GM18508 (cell line): Measurements from ENCODE around the gene SCN2A.
A peak's percentile ranks its signal among the peaks of the same experiment; 100 is the strongest.
"Not testable (repeated sequence)": the region's sequence is repeated elsewhere in the genome, so short reads cannot be mapped to it uniquely, and the experiment has no call there.

ENCODE experiments used
- ATAC-seq: cut with Tn5 transposase; IDR thresholded peaks from one replicate; pipeline ENCODE4 v1.9.1; 2021; ENCODE audit warnings: moderate number of reproducible peaks; ENCODE audit not compliant: insufficient read depth, unreplicated experiment

The SCN2A gene

GRCh38 chr2:165248238-165248637, 9.0 kb downstream of the SCN2A start:
- ATAC-seq, result no peak

DNA sequence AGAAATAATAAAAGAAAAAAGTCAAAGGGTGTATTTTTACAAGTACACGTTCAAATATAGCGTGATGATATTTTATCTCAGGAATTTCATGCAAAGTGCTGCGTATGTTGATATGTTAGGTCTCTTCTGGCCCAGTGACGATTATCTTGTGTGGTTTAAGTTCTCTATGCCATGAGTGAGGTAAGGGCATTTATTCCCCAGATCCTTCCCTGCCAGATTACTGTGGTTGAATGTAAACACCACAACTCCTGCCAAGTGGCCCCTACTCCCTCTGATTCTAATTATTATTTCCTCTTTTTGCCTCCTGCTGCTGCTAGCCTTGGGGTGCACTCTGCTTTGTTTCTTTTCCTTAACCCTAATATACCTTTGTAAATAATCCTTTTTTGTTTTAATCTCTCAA, 12.2 kb downstream of the SCN2A start:
- no peak for ATAC-seq

DNA sequence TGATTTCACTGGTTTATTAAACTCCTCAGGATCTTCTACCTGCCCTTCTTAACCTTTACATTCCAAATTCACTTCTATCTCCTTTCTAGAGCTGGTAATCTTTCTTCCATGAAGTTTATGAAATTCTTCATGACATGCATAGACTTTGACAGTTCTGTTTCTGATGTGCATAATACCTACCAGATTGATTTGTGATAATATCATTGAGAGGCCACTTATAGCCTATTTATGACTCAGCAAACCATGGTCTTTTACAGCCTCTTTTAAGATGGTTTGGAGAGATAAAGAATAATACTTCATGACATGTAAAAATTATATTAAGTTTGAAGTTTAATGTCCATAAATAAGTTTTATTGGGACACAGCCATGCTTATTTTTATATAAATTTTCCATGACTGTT, 14.0 kb downstream of the SCN2A start:
- no peak for ATAC-seq

- ATAC-seq, result no peak
Observed at GRCh38 chr2:165256618-165257017, 17.4 kb downstream of the SCN2A start.

- not testable (repeated sequence) for ATAC-seq
Observed at GRCh38 chr2:165260347-165260746, 21.1 kb downstream of the SCN2A start.

DNA sequence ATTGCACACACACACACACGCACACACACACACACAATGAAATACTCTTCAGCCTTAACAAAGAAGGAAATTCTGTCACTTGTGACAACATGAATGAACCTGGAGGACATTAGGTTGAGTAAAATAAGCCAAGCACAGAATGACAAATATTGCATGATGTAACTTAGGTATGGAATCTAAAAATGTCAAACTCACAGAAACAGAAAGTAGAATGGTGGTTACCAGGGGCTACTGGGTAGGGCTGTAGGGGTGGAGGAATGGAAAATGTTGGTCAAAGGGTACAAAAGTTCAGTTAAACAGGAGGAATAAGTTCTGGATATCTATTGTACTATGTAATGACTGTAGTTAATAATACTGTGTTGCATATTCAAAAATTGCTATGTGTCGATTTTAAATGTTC, 29.5 kb downstream of the SCN2A start:
- no peak for ATAC-seq

- ATAC-seq, result no peak
Observed at GRCh38 chr2:165273176-165273575, 34.0 kb downstream of the SCN2A start.

GRCh38 chr2:165274698-165275097, 35.5 kb downstream of the SCN2A start:
- ATAC-seq, result no peak

GRCh38 chr2:165275932-165276331, 36.7 kb downstream of the SCN2A start:
- ATAC-seq, result no peak

- ATAC-seq, result no peak
Observed at GRCh38 chr2:165277295-165277694, 38.1 kb downstream of the SCN2A start.

DNA sequence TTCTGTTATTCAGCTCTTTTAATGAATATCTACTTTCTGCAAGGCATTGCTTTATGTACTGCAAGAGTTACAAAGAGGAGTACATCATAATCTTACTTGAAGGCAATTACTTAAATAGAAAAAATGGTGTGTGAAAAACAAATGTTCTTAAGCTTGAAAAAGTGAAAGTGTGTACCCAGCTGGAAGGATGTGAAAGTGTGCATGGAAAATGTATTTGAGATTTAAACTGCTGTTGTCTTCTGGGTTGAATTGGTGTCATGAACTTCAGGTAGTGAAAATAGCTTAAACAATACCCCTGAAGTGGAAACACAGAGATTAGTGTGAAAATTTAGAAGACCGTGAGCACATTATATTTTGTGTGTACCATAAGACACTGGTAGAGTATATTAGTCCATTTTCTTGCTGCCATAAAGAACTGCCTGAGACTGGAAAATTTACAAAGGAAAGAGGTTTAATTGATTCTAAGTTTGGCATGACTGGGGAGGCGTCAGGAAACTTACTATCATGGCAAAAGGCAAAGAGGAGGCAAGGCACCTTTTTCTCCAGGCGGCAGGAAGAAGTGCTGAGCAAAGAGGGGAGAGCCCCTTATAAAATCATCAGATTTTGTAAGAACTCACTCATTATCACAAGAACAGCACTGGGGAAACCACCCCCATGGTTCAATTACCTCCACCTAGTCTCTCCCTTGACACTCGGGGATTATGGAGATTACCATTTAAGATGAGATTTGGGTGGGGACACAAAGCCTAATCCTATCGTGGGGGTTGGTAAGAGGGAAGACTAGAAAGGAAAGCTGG, 38.8 kb downstream of the SCN2A start:
- ATAC-seq, result no peak

DNA sequence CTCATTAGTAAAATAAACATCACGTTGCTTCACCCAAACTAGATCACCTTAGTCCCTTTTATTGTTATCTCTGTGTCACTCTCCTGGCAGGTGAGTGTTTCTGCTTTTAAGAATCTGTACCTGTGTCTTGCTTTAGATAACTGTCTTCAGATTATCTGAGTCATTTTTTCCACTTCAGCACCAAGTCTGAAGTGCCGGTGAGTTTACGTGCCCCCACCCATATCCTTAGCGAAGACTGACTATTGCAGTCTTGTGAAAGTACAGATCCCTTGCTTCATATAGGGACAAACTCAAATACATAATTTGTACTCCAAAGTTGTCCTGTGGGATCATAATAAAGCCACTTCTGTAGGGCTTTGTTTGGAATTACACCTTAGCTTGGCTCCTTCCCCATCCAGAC, 41.1 kb downstream of the SCN2A start:
- ATAC-seq, result no peak

- no peak for ATAC-seq
Observed at GRCh38 chr2:165281387-165281786, 42.2 kb downstream of the SCN2A start.

DNA sequence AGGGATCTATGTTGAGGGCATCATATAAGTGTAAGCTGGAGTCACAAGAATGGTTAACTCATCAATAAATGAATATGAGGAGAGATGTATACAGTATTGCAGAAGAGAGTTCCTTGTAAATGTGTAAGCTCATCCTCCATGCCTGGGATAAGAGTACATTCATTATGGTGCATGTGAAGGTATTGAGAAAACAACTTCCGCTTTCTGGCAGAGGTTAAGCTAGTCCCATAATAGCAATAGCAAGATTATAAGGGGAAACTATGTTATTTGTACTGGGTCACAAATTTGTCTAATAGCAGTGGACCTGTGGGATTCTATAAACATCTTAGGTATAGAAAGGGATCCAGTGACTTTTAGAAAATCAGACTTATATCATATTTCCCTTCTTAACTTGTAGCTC, 44.1 kb downstream of the SCN2A start:
- no peak for ATAC-seq

GRCh38 chr2:165287094-165287778, 48.0 kb downstream of the SCN2A start:
- no peak for ATAC-seq

DNA sequence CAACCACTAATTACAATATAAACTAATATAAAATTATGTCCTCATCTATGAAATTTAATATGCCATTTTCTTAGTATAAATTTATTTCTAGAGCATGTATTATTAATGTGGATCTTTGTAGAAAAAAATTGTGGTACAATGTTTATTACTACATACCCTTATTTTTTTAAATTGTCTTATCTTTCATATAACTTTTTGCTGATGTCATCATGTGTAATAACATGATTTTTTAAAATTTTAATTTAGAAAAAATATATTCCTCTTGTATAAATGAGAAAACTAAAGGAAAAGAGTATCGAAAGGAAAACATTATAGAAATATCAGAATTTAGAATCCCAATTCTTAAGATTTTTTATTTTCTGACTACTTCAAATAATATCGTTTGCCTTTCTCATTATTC, 49.9 kb downstream of the SCN2A start:
- ATAC-seq, result no peak

DNA sequence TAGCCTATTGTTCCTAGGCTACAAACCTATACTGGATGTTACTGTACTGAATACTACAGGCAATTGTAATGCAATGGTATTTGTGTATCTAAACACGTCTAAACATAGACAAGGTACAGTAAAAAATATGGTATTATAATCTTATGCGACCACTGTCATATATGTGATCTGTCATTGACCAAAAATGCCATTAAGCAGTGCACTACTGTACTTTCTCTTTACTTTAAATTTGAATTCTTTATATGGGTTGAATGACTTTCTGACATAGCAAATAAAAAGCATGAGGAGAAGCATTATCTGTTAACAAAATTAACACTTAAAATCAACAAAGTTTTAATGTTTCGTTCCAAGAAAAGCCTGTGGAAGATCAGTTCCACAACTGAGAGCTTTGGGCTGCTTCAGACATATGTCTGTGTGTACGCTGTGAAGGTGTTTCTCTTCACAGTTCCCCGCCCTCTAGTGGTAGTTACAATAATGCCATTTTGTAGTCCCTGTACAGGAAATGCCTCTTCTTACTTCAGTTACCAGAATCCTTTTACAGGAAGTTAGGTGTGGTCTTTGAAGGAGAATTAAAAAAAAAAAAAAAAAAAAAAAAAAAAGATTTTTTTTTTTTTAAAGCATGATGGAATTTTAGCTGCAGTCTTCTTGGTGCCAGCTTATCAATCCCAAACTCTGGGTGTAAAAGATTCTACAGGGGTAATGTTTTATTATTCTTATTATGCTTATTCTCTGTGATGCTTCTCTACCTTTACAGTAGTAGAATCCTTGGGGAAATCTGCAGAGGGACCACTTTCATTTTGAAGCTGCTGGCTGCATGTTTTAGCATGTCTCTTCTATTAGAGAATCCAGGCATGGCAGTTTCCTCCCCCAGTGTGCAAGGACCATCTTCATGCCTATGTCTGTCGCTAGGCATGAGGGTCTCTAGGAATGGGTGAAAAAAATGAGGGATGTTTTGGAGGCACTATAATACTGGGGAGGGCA, 54.5 kb downstream of the SCN2A start:
- peak; percentile 100 for ATAC-seq

- ATAC-seq, result no peak
Observed at GRCh38 chr2:165294912-165295311, 55.7 kb downstream of the SCN2A start.

- ATAC-seq, result no peak
Observed at GRCh38 chr2:165295643-165296042, 56.4 kb downstream of the SCN2A start.

GRCh38 chr2:165305391-165306096, 66.3 kb downstream of the SCN2A start:
- no peak for ATAC-seq
